HG03342 (cell line): ENCODE measurements around the gene SH3GL3.

Experiments used
- ATAC-seq: cut with Tn5 transposase; IDR thresholded peaks from one replicate; pipeline ENCODE4 v1.9.1; 2021; ENCODE audit warnings: mild to moderate bottlenecking, moderate library complexity; ENCODE audit not compliant: unreplicated experiment

The SH3GL3 gene

DNA sequence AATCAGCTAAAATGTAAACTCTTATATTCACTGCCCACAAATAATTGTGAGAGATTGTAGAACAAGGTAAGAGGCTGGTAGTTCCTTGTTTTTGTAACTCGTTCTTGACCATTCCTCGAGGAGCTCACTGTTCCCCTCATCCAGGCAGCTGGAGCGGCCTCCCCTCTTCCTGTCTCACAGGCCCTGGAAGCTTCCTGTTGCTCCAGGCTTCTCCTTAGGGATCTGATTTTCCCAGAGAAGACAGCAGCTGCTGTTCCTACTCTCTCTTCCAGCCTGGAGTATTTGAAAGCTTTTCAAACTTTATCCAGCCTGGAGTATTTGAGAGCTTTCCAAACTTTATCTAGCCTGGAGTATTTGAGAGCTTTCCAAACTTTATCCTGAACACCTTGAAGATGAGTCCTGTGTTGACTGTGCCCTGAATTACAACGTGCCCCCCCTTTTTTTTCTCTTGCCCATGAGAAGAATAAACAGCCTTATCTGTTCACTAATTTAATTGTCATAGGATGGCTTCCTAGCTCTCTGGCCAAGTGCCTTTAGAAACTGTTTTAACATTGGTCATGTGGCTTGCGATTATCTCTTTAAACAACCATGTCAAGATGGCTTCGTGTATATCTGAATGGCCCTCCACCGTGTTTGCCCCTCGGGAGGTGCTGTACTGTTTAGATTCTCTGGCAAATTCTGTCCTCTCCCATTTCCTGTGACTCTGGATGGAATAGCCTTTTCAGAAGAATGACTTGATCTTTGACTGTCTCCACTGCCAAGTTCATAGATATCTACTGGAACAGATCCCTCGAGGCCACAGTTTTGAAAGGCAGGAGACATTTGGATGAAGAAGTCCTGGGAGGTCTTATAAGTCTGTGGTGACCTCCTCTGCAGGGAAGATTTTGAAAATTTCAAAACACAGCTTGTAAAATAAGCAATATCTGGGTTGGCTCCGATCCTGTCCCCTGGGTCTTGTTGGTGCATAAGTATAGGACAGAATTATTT lies 211.6 kb downstream of the SH3GL3 start:
- no peak for ATAC-seq

DNA sequence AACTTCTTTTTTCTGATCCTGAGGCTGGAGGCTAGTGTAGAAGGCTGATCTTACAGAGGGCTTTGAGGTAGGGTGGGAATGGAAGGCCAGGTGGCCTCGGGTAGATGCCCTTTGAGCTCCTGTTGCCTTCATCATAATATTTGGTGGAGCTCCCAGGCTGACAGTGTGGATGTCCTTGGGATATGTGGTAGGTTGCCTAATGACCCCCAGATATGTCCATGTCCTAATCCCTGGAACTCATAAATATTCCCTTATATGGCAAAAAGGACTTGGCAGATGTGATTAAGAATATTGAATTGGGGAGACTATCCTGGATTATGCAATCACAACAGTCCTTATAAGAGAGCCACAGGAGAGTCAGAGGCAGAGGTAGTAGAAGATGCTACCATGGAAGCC lies 212.3 kb downstream of the SH3GL3 start:
- ATAC-seq = no peak

DNA sequence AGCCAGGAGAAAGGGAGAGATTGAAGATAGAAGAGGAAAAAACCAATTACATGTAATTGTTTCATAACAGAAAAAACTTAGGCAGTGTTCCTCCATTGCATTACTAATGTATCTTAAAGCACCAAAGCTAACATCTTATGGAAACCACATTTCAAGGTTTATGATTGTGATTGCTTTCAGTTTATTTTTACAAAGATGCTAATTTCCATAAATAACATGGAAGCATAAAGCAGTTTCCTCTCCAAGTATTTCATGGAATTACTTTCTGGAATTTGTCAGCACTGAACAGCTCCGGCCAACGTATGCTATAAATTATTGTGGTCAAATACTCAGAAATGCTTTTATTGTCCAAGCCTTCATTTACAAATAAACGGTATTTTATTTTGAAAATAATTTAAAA lies 218.3 kb downstream of the SH3GL3 start:
- ATAC-seq = no peak
